Fibroblast of the conjunctiva (primary cell): ENCODE data around the gene CPNE4.
"Not testable (repeated sequence)": the region's sequence is repeated elsewhere in the genome, so short reads cannot be mapped to it uniquely, and the experiment has no call there.

Source experiments
- DNase-seq: peaks from one replicate; pipeline ENCODE4 v3.0.0-alpha.2; 2010; ENCODE audit warnings: low read depth

CPNE4 gene

DNA sequence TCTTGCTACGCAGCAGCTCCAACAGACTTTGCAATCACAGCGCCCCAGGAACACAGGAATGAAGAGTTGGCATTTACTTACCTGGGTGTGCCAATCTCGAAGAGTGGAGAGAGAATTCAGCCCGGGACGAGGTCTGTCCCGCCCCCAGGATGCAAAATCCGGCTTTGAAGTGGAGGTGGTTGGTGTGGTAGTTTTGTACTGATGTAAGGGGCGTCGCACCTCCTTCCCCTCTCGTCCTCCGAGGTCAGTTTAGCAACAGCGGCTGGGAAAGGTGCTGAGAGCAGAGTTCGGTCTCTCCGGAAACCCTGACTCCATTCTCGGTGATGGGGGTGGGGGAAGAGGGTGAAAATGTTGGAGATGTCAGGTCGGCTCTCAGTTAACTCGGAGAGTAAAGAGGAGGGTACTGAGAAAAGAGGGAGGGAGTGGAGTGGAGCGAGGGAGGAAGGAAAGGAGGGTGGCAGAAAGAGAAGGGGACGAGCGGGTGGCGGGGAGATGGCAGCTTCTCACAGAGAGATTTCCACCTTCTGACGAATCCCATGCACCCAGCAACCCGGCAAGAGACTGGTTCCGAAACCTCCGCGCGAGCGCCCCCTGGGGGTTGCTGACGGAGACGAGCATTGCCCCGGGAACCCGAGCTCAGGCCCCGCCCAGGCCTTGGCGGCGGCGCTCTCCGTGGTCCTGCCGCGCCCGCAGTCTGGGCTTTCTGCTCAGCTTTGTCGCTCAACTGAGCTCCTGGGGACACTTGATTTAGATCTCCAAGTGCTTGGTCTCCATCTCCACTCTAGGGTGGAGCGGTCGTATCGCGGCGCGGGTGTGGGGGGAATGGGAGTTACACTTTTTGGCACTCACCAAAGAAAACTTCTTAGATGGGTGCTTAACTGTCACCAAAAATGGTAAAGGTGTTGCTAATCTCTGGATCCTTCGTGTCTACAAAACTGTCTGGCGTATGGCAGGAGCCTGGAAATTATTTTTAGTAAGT, at the start of gene CPNE4:
Gene CPNE4, minus strand, starts transcription at position 529 of the 979 bp plus-strand sequence.
- DNase-seq: peak; percentile 48

GRCh38 chr3:132083583-132084279, 48.9 kb upstream of the CPNE4 start:
- DNase-seq: peak; percentile 6

DNA sequence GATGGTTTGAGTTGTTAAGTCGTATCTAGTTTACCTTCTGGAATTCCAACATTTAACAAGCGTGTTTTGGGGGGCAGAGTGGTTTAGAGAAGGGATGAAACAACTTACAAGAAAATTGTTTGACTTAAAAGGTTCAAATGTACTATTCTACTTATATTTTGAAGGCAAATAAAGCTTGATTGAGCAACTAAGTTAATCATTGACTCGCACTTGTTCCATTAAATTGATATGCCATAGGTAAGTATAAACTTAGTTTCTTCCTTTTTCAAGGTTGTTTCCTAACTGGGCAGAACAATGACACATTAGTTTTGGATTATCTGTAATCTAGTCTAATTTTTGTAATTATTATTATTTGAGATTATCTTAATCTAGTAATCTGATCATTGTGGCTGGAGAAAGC, 48.3 kb upstream of the CPNE4 start:
- no peak for DNase-seq

GRCh38 chr3:132079147-132079546, 44.3 kb upstream of the CPNE4 start:
- no peak for DNase-seq

GRCh38 chr3:132073771-132074170, 39.0 kb upstream of the CPNE4 start:
- no peak for DNase-seq

DNA sequence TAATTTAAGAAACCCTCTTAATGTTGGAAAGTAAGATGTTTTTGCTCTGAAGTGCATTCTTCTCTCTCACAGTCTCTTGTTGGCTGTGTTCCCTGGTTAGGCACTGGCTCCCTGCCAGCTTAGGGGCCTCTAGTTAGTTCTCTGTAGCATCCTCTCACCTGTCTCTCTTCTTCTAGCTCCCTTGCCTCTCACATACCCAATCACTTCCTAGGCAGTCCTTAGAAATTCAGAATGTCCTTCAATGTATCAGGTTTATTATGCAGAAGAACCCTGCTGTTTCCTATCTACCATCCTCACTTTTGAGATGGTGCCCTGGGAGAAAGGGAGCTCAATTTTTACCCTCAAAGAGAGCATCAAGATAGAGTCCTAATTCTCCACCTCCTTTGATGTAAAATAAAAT, 36.2 kb upstream of the CPNE4 start:
- DNase-seq: no peak

- no peak for DNase-seq
Measured at GRCh38 chr3:132064114-132064513, 29.3 kb upstream of the CPNE4 start.

DNA sequence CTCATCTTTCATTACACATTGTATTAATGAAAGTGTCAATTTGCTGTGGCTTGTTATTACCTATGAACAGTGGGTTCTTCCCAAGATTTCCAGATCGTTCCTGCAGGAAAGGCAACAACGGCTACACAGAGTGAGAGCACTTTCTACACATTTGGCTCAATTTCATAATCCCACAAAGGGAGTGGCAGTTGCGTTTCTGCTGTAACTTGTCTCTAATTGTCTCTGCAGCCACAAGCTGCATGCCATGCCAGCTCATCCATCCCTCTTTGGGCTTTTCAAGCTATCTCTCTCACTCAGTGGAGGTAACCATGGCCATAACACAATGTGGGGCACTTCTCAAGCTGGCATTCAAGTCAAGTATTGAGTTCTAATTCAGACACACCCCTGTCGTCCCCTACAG, 27.7 kb upstream of the CPNE4 start:
- DNase-seq: no peak

DNA sequence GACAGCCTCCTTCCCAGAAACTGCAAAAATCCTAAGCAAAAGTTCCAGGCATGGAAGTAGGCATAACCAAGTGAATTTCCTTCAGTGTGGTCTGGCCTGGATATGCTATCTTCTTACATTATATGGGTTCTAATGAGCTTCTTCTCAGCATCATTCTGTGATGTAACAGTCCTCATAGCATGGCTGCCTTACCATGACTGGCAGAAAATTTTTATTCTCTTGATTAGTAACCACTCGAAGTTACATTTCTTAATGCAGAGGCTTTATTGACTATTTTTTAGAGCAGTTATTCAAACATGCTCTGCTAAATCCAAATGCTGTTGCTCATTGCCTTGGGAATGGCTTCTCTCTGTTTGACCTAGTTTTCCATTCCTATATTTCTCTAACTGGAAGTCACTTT, 21.1 kb upstream of the CPNE4 start:
- DNase-seq: no peak

- DNase-seq: no peak
Measured at GRCh38 chr3:132047209-132047608, 12.4 kb upstream of the CPNE4 start.

DNA sequence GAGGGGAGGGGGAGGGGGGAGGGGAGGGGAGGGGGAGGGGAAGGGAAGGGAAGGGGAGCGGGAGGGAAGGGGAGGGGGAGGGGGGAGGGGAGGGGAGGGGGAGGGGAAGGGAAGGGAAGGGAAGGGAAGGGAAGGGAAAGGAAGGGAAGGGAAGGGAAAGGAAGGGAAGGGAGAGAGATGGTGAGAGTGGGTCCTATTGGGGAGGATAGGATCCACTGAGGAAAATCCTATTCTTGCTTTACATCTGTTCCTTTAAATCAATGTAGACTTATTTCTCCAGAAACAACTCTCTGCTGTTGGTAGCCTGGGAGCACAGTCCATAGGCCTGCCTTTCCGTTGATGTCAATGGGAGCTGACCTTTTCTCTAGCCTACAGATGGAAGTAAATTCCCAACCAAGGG, 10.1 kb upstream of the CPNE4 start:
- not testable (repeated sequence) for DNase-seq

GRCh38 chr3:132042681-132043080, 7.9 kb upstream of the CPNE4 start:
- no peak for DNase-seq

DNA sequence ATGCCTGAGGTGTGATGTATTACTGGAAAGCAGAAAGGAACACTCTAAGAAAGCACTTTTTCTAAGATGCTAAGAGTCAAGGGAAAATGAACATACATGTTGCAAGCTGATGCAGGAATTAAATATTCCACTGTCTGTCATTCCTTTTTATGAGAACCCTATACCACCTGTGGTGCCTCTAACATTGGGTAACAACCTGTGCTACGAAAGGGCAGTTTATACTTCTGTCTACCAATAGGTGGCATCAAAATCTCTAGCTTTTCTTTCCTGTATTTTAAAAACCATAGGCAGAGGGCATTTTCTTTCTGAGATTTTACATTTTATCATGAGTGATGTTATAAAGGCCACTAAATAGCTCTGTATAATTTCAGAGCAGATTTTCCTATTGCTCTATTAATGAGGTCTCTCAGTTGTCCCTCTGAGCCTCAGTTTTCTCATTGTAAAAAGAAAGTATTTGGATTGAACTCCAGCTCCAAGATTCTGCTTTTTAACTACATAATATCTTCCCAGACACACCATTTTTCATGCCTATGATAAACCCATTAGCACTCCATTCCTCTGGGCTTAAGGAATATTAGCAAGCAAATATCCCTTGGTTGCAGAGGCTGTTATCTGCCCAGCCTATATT, 3.5 kb upstream of the CPNE4 start:
- no peak for DNase-seq

DNA sequence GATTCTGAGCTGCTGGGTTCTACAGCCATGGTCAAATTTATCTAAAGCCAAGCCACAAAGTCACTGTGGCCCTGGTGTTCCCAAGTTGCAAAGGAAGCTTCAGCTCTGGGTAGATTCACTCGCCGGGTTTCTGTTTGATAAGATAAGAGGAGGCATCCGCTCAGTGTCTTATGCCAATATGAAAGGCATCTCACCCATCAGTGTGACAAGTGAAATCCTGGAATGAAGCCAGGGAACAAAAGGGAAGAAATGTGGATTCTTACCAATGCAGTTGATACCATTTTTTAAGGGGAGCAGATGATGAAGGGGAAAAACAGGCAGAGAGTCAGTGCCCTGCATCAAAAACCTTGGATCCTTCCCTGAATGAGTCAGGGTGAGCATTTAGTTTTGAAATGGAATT, 2.8 kb upstream of the CPNE4 start:
- DNase-seq: no peak

DNA sequence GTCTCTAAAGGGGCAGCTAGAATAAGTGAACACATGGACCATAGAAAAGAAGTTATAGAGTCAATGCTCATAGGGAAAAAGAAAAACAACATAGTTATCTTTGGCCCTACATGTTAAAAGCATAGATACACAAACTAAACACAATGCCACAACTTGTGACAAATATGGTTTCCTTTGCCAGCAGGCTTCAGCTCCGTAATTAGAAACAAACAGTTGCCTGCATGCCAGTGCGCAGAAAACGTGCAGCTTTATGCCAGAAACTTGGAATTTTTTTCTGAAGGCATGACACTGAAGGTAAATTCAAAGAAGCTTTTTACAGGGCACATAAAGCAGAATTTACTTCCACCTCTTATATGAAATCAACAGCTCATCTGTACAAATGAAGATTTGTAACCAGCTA, 2.2 kb upstream of the CPNE4 start:
- DNase-seq: no peak

DNA sequence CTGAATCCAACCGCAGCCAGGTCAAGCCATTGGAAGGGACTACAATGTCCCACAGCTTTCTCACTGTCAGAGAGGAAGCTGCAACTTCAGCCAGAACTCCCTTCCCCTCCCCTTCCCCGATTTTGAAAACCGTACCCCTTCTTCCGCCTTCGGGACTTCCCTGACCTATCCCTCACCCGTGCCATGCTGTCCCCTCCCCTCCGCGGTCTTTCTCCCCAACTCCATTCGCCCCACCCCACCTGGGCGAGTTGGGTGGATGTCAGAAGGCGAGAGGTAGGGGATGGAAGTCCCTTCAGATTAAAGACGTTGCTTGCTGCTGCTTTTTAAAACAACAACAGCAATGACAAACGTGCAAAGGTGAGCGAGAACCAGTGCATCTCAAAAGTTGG, 723 bp downstream of the CPNE4 start:
- no peak for DNase-seq

GRCh38 chr3:132033471-132033870, 1.3 kb downstream of the CPNE4 start:
- no peak for DNase-seq

GRCh38 chr3:132032959-132033358, 1.9 kb downstream of the CPNE4 start:
- DNase-seq: no peak

DNA sequence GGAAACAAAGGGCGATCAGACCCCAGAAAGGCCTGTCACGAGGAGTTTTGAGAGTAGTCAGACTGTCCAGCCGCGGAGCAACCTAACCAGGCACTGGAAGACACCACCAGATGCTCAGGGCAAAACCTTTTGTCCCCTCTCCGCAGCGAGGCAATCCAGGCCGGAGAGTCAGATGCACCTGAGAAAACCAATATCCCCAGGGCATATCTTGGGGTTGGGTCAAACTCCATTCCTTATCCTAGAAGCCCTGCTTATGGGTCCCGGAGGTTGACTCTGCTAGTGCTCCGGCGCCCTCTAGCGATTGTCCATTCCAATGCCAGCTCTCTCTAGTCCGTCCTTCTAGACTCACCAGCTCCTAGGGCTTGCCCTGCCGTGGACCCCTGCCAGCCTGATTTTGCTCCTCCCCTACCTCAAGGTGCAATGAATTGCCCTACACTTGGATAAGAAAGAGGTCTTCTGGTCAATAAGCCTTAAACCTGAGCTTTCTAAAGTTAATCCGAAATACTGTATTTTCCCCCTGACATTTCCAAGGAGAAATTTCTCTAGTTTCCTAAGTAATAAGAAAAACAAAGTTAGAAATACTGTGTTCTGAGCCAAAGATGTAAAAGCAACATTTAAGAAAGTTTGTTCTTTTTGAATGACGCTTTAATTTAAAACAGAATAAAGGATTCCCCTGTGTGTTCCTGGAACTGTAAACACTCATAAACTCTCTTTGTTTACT, 5.5 kb downstream of the CPNE4 start:
- DNase-seq: peak; percentile 75

- DNase-seq: no peak
Measured at GRCh38 chr3:132022914-132023313, 11.9 kb downstream of the CPNE4 start.

GRCh38 chr3:132020058-132020457, 14.8 kb downstream of the CPNE4 start:
- no peak for DNase-seq

DNA sequence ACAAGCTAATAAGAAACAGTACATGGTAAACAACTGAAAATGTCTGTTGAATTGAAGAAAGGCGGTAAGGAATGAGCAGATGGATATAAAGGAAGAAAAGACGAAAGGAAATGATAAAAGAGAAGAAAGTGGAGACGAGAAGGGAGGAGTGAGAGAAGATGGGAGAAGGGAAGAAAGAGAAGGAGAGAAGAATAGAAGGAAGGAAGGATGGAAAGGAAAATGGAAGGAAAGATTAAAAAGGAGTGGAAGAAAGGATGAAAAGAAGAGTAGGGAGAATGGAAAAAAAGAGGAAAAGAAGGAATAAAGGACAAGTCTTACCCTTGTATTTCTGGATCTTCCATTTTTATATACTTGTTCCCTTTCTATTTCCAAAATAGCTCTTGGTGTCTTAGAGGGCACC, 17.7 kb downstream of the CPNE4 start:
- DNase-seq: no peak
